Measurements from ENCODE around the gene TMEM167B.

The TMEM167B gene

DNA sequence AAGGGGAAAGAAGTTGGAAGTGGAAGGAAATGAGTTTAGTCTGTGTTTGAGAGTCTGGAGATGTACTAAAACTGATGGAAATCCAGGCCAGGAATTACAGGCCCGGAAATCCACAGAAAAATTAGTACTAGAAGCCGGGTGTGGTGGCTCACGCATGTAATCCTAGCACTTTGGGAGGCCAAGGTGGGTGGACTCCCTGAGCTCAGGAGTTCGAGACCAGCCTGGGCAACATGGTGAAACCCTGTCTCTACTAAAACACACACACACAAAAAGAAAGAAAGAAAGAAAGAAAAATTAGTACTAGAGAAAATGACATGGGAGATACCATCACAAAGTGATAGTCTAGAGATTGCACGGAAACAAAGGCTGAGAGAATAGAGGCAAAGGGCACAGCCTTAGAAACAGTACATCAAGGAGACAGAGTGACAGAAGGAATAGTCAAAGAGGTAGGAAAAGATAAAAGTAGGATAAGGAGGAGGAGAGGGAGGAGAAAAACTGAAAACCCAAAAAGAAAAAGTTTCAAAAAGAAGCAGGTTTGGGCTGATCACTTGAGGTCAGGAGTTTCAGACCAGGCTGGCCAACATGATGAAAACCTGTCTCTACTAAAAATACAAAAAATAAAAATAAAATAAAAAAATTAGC lies 10.0 kb upstream of the TMEM167B start:
- Histone ChIP-seq H3K9me3 (ENCODE audit: control insufficient read depth, low read length) (no peaks in the 10 kb centered on the region), H3K4me3 (ENCODE audit: insufficient read depth, low read depth, low read length) (no peak overlapping the region), H3K4me1 (ENCODE audit: control insufficient read depth, insufficient read depth, low read length) (no peaks in the 10 kb centered on the region), H3K27me3 (ENCODE audit: control insufficient read depth, insufficient read depth, low read length, poor library complexity, severe bottlenecking) (no peaks in the 10 kb centered on the region), H3K36me3 (ENCODE audit: control insufficient read depth, insufficient read depth, low read length) (no peaks in the 10 kb centered on the region), H3K27ac (ENCODE audit: insufficient read depth, low read depth, low read length, poor library complexity, severe bottlenecking) (no peak overlapping the region)
- 90 to 91% methylated on average over 4 to 5 of the region's 5 CpGs for WGBS, 2 experiments

DNA sequence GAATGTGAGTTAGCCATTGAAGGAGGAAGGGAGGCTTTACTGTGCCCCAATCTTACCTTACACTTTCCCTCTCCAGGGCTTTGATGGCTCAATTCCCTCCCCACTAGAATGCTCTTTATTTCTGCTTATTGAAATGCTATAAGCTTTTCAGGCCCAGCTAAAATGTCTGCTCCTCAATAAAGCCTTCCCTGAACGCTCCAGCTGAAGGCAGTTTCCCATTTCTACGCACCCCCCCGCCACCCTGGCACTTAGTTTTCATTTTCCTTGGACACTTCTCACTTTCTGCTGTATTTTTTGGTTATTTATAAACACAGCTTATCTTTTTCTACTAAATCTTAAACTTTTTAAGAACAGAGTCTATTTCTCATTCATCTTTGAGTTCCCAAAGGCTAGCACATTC lies 7.1 kb upstream of the TMEM167B start:
- Histone ChIP-seq H3K27ac (ENCODE audit: insufficient read depth, low read depth, low read length, poor library complexity, severe bottlenecking) (peak overlapping the region; percentile 52), H3K4me1 (ENCODE audit: control insufficient read depth, insufficient read depth, low read length) (no peaks in the 10 kb centered on the region), H3K36me3 (ENCODE audit: control insufficient read depth, insufficient read depth, low read length) (no peaks in the 10 kb centered on the region), H3K27me3 (ENCODE audit: control insufficient read depth, insufficient read depth, low read length, poor library complexity, severe bottlenecking) (no peaks in the 10 kb centered on the region), H3K4me3 (ENCODE audit: insufficient read depth, low read depth, low read length) (no peak overlapping the region), H3K9me3 (ENCODE audit: control insufficient read depth, low read length) (no peaks in the 10 kb centered on the region)
- 82 to 93% methylated on average over 3 of the region's 3 CpGs for WGBS, 2 experiments

DNA sequence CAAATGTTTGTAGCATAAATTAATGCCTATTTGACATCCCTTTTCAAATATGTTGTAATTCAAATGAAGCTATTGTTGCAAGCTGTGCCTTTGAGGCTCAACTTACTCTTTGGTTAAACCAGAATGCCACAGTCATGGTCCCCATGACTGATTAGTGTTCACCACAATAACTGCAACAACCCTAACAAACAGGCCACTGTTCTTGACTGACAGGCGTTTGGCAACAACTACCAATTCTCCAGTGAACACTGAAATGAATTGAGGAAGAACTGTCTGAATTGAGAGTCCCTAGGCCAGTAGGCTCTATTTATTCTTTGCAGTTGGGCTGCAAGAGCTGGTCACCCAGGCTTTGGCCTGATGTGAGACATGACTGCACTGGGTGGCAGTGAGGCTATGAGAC lies 6.6 kb upstream of the TMEM167B start:
- Histone ChIP-seq H3K4me3 (ENCODE audit: insufficient read depth, low read depth, low read length) (no peak overlapping the region), H3K4me1 (ENCODE audit: control insufficient read depth, insufficient read depth, low read length) (no peaks in the 10 kb centered on the region), H3K36me3 (ENCODE audit: control insufficient read depth, insufficient read depth, low read length) (no peaks in the 10 kb centered on the region), H3K9me3 (ENCODE audit: control insufficient read depth, low read length) (no peaks in the 10 kb centered on the region), H3K27me3 (ENCODE audit: control insufficient read depth, insufficient read depth, low read length, poor library complexity, severe bottlenecking) (no peaks in the 10 kb centered on the region), H3K27ac (ENCODE audit: insufficient read depth, low read depth, low read length, poor library complexity, severe bottlenecking) (peak overlapping the region; percentile 52)
- 69 to 89% methylated on average over 1 of the region's 1 CpG for WGBS, 2 experiments

DNA sequence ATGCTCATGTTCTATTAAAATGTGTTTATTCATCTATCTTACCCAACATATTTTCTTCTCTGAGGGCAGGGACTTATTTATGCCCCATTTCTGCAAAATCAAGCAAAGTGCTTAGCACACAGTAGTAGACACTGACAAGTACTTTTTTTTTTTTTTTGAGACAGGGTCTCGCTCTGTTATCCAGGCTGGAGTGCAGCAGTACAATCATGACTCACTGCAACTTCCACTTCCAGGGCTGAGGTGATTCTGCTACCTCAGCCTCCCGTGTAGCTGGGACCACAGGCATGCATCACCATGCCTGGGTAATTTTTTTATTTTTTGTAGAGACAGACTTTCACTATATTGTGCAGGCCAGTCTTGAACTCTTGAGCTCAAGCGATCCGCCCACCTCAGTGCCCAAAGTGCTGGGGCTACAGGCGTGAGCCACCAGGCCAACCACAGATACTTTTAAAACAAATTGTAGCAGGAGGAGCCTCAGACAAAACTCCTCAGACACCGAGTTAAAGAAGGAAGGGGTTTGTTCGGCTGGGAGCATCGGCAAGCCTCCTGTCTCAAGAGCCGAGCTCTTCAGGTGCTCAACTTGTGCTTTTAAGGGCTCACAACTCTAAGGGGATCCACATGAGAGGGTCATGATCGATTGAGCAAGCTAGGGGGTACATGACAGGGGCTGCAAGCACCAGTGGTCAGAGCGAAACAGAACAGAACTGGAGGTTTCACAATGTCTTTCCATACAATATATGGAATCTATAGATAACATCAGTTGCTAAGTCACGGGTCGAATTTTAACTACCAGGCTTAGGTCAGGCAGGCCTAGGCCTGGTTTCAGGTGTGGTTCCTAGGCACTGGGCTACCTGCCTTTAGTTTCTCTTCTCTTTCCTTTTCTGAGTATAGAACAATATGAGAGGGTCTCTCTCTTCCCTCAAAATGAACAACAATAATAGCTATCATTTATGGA lies 5.7 kb upstream of the TMEM167B start:
- Histone ChIP-seq H3K27ac (ENCODE audit: insufficient read depth, low read depth, low read length, poor library complexity, severe bottlenecking) (no peak overlapping the region), H3K36me3 (ENCODE audit: control insufficient read depth, insufficient read depth, low read length) (no peaks in the 10 kb centered on the region), H3K27me3 (ENCODE audit: control insufficient read depth, insufficient read depth, low read length, poor library complexity, severe bottlenecking) (no peaks in the 10 kb centered on the region), H3K4me1 (ENCODE audit: control insufficient read depth, insufficient read depth, low read length) (no peaks in the 10 kb centered on the region), H3K4me3 (ENCODE audit: insufficient read depth, low read depth, low read length) (no peak overlapping the region), H3K9me3 (ENCODE audit: control insufficient read depth, low read length) (no peaks in the 10 kb centered on the region)
- 92% methylated on average over 13 of the region's 13 CpGs for WGBS, 2 experiments

- 83 to 89% methylated on average over 31 of the region's 31 CpGs for WGBS, 2 experiments
Measured at GRCh38 chr1:109089242-109090015, 1.1 kb upstream of the TMEM167B start.

DNA sequence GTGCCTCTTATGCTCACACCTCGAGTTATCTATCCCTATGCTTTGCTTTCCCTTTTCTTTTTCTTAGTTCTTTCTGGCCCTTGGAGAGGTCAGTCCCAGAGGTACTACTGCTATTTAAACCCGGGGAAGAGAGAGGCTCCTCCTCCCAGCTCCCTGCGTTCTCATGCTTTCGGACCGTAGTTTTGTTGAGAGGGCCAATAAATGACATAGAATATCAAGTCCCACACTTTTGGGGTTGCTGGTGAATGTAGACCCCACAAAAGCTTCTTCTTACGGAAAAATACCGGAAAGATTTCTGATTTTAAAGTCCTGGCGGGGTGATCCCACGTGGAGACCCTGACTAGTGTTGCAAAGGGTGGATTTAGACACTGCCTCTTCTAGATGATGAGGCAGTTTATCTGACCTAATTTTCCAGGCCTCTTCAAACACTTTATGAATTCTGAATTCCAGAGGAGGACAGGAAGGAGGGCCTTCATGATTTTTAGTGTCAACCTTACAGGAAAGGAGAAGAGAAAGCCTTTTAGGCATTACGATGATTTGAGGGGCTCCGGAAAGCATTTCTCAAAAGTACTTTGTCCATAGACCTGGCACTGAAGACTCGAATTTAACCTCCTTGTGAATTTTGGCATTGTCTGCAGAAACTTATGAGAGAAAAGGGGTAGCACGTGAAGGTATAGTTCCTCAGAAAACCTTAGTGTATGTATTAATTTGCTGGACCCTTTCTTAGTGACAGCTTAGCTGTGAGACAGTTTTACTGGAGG lies 694 bp downstream of the TMEM167B start:
- peak overlapping the region; percentile 76 for H3K27ac ChIP-seq (ENCODE audit: insufficient read depth, low read depth, low read length, poor library complexity, severe bottlenecking)
- no peaks in the 10 kb centered on the region for H3K9me3 ChIP-seq (ENCODE audit: control insufficient read depth, low read length)
- H3K4me1 ChIP-seq (ENCODE audit: control insufficient read depth, insufficient read depth, low read length): peaks cover 5% of the 10 kb centered on the region
- H3K4me3 ChIP-seq (ENCODE audit: insufficient read depth, low read depth, low read length): peak overlapping the region; percentile 91
- no peaks in the 10 kb centered on the region for H3K27me3 ChIP-seq (ENCODE audit: control insufficient read depth, insufficient read depth, low read length, poor library complexity, severe bottlenecking)
- 5 to 7% methylated on average over 13 of the region's 13 CpGs for WGBS, 2 experiments
- H3K36me3 ChIP-seq (ENCODE audit: control insufficient read depth, insufficient read depth, low read length): no peaks in the 10 kb centered on the region

More at GRCh38 chr1:109089242-109090015, 1.1 kb upstream of the TMEM167B start:
- Histone ChIP-seq H3K4me3 (ENCODE audit: insufficient read depth, low read depth, low read length) (no peak overlapping the region), H3K27me3 (ENCODE audit: control insufficient read depth, insufficient read depth, low read length, poor library complexity, severe bottlenecking) (no peaks in the 10 kb centered on the region), H3K36me3 (ENCODE audit: control insufficient read depth, insufficient read depth, low read length) (no peaks in the 10 kb centered on the region), H3K4me1 (ENCODE audit: control insufficient read depth, insufficient read depth, low read length) (peaks cover 5% of the 10 kb centered on the region), H3K27ac (ENCODE audit: insufficient read depth, low read depth, low read length, poor library complexity, severe bottlenecking) (peak overlapping the region; percentile 17), H3K9me3 (ENCODE audit: control insufficient read depth, low read length) (no peaks in the 10 kb centered on the region)

- H3K4me3 ChIP-seq (ENCODE audit: insufficient read depth, low read depth, low read length): peak overlapping the region; percentile 91
- WGBS, 2 experiments: 65 to 67% methylated on average over 1 of the region's 1 CpG
- no peaks in the 10 kb centered on the region for H3K27me3 ChIP-seq (ENCODE audit: control insufficient read depth, insufficient read depth, low read length, poor library complexity, severe bottlenecking)
- H3K9me3 ChIP-seq (ENCODE audit: control insufficient read depth, low read length): no peaks in the 10 kb centered on the region
- H3K36me3 ChIP-seq (ENCODE audit: control insufficient read depth, insufficient read depth, low read length): no peaks in the 10 kb centered on the region
- no peak overlapping the region for H3K27ac ChIP-seq (ENCODE audit: insufficient read depth, low read depth, low read length, poor library complexity, severe bottlenecking)
- peaks cover 5% of the 10 kb centered on the region for H3K4me1 ChIP-seq (ENCODE audit: control insufficient read depth, insufficient read depth, low read length)
Measured at GRCh38 chr1:109091839-109092193, 1.3 kb downstream of the TMEM167B start.

- no peaks in the 10 kb centered on the region for H3K9me3 ChIP-seq (ENCODE audit: control insufficient read depth, low read length)
- H3K4me3 ChIP-seq (ENCODE audit: insufficient read depth, low read depth, low read length): no peak overlapping the region
- no peak overlapping the region for H3K27ac ChIP-seq (ENCODE audit: insufficient read depth, low read depth, low read length, poor library complexity, severe bottlenecking)
- WGBS, 2 experiments: 93 to 98% methylated on average over 7 of the region's 7 CpGs
- H3K36me3 ChIP-seq (ENCODE audit: control insufficient read depth, insufficient read depth, low read length): no peaks in the 10 kb centered on the region
- peaks cover 5% of the 10 kb centered on the region for H3K4me1 ChIP-seq (ENCODE audit: control insufficient read depth, insufficient read depth, low read length)
- H3K27me3 ChIP-seq (ENCODE audit: control insufficient read depth, insufficient read depth, low read length, poor library complexity, severe bottlenecking): no peaks in the 10 kb centered on the region
Measured at GRCh38 chr1:109094377-109094803, 3.8 kb downstream of the TMEM167B start.

DNA sequence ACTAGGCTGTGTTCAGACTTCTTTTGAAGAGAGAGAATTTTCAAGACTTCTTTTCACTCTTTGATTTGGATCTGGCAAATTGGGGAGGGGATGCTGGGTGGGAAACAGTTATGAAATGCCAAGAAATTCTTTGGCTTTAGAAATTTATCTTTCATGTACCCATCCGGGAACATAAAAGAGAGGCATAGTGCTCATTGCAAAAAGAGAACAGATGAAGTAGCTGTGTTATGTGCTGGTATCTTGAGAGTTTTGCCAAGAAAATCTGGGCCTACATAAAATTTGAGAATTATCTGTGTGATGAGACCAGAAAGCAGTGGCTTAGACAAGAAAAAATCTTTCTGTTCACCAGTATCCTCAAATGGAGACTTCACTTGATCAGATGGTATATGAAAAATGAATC lies 4.3 kb downstream of the TMEM167B start:
- Histone ChIP-seq H3K27ac (ENCODE audit: insufficient read depth, low read depth, low read length, poor library complexity, severe bottlenecking) (no peak overlapping the region), H3K9me3 (ENCODE audit: control insufficient read depth, low read length) (no peaks in the 10 kb centered on the region), H3K4me3 (ENCODE audit: insufficient read depth, low read depth, low read length) (no peak overlapping the region), H3K36me3 (ENCODE audit: control insufficient read depth, insufficient read depth, low read length) (no peaks in the 10 kb centered on the region), H3K4me1 (ENCODE audit: control insufficient read depth, insufficient read depth, low read length) (peaks cover 5% of the 10 kb centered on the region), H3K27me3 (ENCODE audit: control insufficient read depth, insufficient read depth, low read length, poor library complexity, severe bottlenecking) (no peaks in the 10 kb centered on the region)
- 96 to 98% methylated on average over 1 of the region's 1 CpG for WGBS, 2 experiments

All from ectodermal cell (in vitro differentiated cells).